GM23248 (cell line): ENCODE results near the gene ARRDC1. TPM values are rescaled to one million over a fixed set of nuclear protein-coding genes. Genes with fewer than 3 reads are reported as not detected.

Experiments
- DNase-seq: peaks from one replicate; pipeline ENCODE4 v3.0.0-alpha.2; 2015
- H2AFZ ChIP-seq: fragments of 200-600 bp; sonication (generic); 2 replicates; pipeline ENCODE4 v1.6.1; 2016; ENCODE audit warnings: antibody characterized with exemption
- H3F3A ChIP-seq: fragments of 200-600 bp; sonication (generic); 2 replicates; pipeline ENCODE4 v1.6.1; 2016; ENCODE audit warnings: mild to moderate bottlenecking, antibody characterized with exemption, mixed run types; ENCODE audit not compliant: insufficient read depth
- H3K27ac ChIP-seq: fragments of 200-600 bp; sonication (generic); 2 replicates; pipeline ENCODE4 v1.5.1; 2016; ENCODE audit warnings: mild to moderate bottlenecking
- H3K27me3 ChIP-seq: fragments of 200-600 bp; sonication (generic); replicated peaks from 2 replicates; pipeline ENCODE4 v1.6.1; 2016; ENCODE audit warnings: mild to moderate bottlenecking; ENCODE audit not compliant: insufficient read depth
- H3K36me3 ChIP-seq: fragments of 200-600 bp; sonication (generic); 2 replicates; pipeline ENCODE4 v1.6.1; 2016; ENCODE audit warnings: low read depth, mild to moderate bottlenecking
- H3K4me1 ChIP-seq: fragments of 200-600 bp; sonication (generic); 2 replicates; pipeline ENCODE4 v1.6.1; 2016; ENCODE audit warnings: mild to moderate bottlenecking; ENCODE audit not compliant: insufficient read depth
- H3K4me2 ChIP-seq: fragments of 200-600 bp; sonication (generic); one replicate; pipeline ENCODE4 v1.6.1; 2016; ENCODE audit warnings: mild to moderate bottlenecking; ENCODE audit not compliant: unreplicated experiment
- H3K4me3 ChIP-seq: fragments of 200-600 bp; sonication (generic); 2 replicates; pipeline ENCODE4 v1.5.1; 2016; ENCODE audit warnings: mild to moderate bottlenecking
- H3K79me2 ChIP-seq: fragments of 200-600 bp; sonication (generic); 2 replicates; pipeline ENCODE4 v1.6.1; 2016; ENCODE audit warnings: mild to moderate bottlenecking; ENCODE audit not compliant: insufficient read depth
- H3K9ac ChIP-seq: fragments of 200-600 bp; sonication (generic); 2 replicates; pipeline ENCODE4 v1.6.1; 2016; ENCODE audit warnings: mild to moderate bottlenecking
- H3K9me2 ChIP-seq: fragments of 200-600 bp; sonication (generic); 2 replicates; pipeline ENCODE4 v1.6.1; 2016; ENCODE audit warnings: mixed run types, mild to moderate bottlenecking, moderate library complexity; ENCODE audit not compliant: insufficient read depth
- H3K9me3 ChIP-seq: fragments of 200-600 bp; sonication (generic); one replicate; pipeline ENCODE4 v1.6.1; 2017; ENCODE audit warnings: low read depth
- H4K20me1 ChIP-seq: fragments of 200-600 bp; sonication (generic); 2 replicates; pipeline ENCODE4 v1.6.0; 2016; ENCODE audit not compliant: insufficient read depth
- EZH2 ChIP-seq: fragments of 200-600 bp; sonication (generic); IDR thresholded peaks from 2 replicates; pipeline ENCODE4 v1.6.1; 2018; ENCODE audit warnings: antibody characterized with exemption, mild to moderate bottlenecking; ENCODE audit not compliant: insufficient read depth, poor library complexity, severe bottlenecking
- EZH2phosphoT487 ChIP-seq: fragments of 200-600 bp; sonication (generic); IDR thresholded peaks from 2 replicates; pipeline ENCODE4 v1.6.1; 2018; ENCODE audit warnings: antibody characterized with exemption, moderate library complexity, mild to moderate bottlenecking, low read depth; ENCODE audit not compliant: insufficient read depth
- WGBS, 2 experiments: methylation state at CpG; one replicate each; pipeline ENCODE4 v1.1.6; 2015 to 2017; ENCODE audit warnings: low lambda C conversion rate in 2 of 2, low coverage in 1 of 2; ENCODE audit errors: missing lambda C conversion rate in 2 of 2; 5-methylcytosine and 5-hydroxymethylcytosine counted together
- in situ Hi-C: fragments of 300-500 bp; cut with MboI; formaldehyde crosslinking; loops from 2 replicates; pipeline ENCODE4 v1.15.0; 2020
- polyA plus RNA-seq: library from polyadenylated mRNA; unstranded; fragments of >200 nt; fragmentation: Nextera tagmentation; extraction: Ambion mirVana; gene quantifications from 2 replicates; pipeline ENCODE4 v1.2.1, GENCODE V29; 2016
- total RNA-seq: library from RNA; depleted of rRNA; stranded (reverse); fragments of >200 nt; shearing (Covaris generic); gene quantifications from 2 replicates; pipeline ENCODE4 v1.2.3, GENCODE V29; 2014

ARRDC1 gene
- total and polyA plus RNA-seq, 2 experiments from 2014 or later, result 21.0 to 26.9 TPM

- 82 to 85% methylated on average over 14 of the region's 14 CpGs for WGBS, 2 experiments
- H3K4me2 ChIP-seq, result no peak overlapping the region
- no peaks in the 10 kb centered on the region for H3K27me3 ChIP-seq
- no peaks in the 10 kb centered on the region for H3K9me2 ChIP-seq
- DNase-seq, result no peak
- no peak overlapping the region for H3K27ac ChIP-seq
- H3K9ac ChIP-seq, result no peak overlapping the region
- no peaks in the 10 kb centered on the region for H3F3A ChIP-seq
- H3K9me3 ChIP-seq, result no peaks in the 10 kb centered on the region
- H3K79me2 ChIP-seq, result peaks cover 62% of the 10 kb centered on the region
- H3K36me3 ChIP-seq, result peaks cover 22% of the 10 kb centered on the region; the same call in 1 of the 2 replicates
- in situ Hi-C loops, result no loop called here
- H4K20me1 ChIP-seq, result no peaks in the 10 kb centered on the region
- no peak overlapping the region for H2AFZ ChIP-seq
- no peak overlapping the region for H3K4me3 ChIP-seq
- TF ChIP-seq EZH2phosphoT487 (no peak), EZH2 (no peak)
- 0 out of 2 replicates have a peak, but pooled peaks cover 5% of the 10 kb centered on the region for H3K4me1 ChIP-seq
Observed at GRCh38 chr9:137583347-137583746, 22.1 kb upstream of the ARRDC1 start.

GRCh38 chr9:137583957-137584356 lies 21.5 kb upstream of the ARRDC1 start:
- Histone ChIP-seq H3K27me3 (no peaks in the 10 kb centered on the region), H3K9me3 (no peaks in the 10 kb centered on the region), H3K4me1 (peaks cover 8% of the 10 kb centered on the region; the same call in 1 of the 2 replicates), H3K9me2 (no peaks in the 10 kb centered on the region), H3K27ac (no peak overlapping the region), H3K36me3 (peaks cover 22% of the 10 kb centered on the region; the same call in 1 of the 2 replicates), H3F3A (no peaks in the 10 kb centered on the region), H3K9ac (no peak overlapping the region), H2AFZ (no peak overlapping the region), H3K79me2 (peaks cover 68% of the 10 kb centered on the region), H3K4me3 (no peak overlapping the region), H3K4me2 (no peak overlapping the region), H4K20me1 (no peaks in the 10 kb centered on the region)
- in situ Hi-C loops, result no loop called here
- TF ChIP-seq EZH2phosphoT487 (no peak), EZH2 (no peak)
- whole genome bisulfite sequencing, 2 experiments, result 84 to 88% methylated on average over 6 to 8 of the region's 8 CpGs
- DNase-seq, result no peak

GRCh38 chr9:137586854-137587253 lies 18.6 kb upstream of the ARRDC1 start:
- Histone ChIP-seq H3K27me3 (no peaks in the 10 kb centered on the region), H3K4me1 (peaks cover 7% of the 10 kb centered on the region; the same call in 1 of the 2 replicates), H3K27ac (no peak overlapping the region), H3F3A (no peaks in the 10 kb centered on the region), H3K4me2 (no peak overlapping the region), H3K79me2 (peaks cover 75% of the 10 kb centered on the region), H3K9me3 (no peaks in the 10 kb centered on the region), H3K9me2 (no peaks in the 10 kb centered on the region), H3K4me3 (no peak overlapping the region), H3K36me3 (peaks cover 21% of the 10 kb centered on the region; the same call in 1 of the 2 replicates), H3K9ac (no peak overlapping the region), H4K20me1 (no peaks in the 10 kb centered on the region), H2AFZ (no peak overlapping the region)
- in situ Hi-C loops, result no loop called here
- DNase-seq, result no peak
- WGBS, 2 experiments, result 86 to 91% methylated on average over 10 to 14 of the region's 14 CpGs
- TF ChIP-seq EZH2phosphoT487, result no peak
- no peak for TF ChIP-seq EZH2

GRCh38 chr9:137588311-137588710 lies 17.2 kb upstream of the ARRDC1 start:
- H3K36me3 ChIP-seq, result peaks cover 17% of the 10 kb centered on the region; the same call in 1 of the 2 replicates
- no peak overlapping the region for H3K27ac ChIP-seq
- H2AFZ ChIP-seq, result no peak overlapping the region
- peaks cover 63% of the 10 kb centered on the region for H3K79me2 ChIP-seq
- no peaks in the 10 kb centered on the region for H3K9me2 ChIP-seq
- H3K9ac ChIP-seq, result no peak overlapping the region
- no peaks in the 10 kb centered on the region for H3F3A ChIP-seq
- H3K4me2 ChIP-seq, result no peak overlapping the region
- DNase-seq, result no peak
- 84 to 85% methylated on average over 13 of the region's 13 CpGs for WGBS, 2 experiments
- no peak for TF ChIP-seq EZH2
- no peak for TF ChIP-seq EZH2phosphoT487
- in situ Hi-C loops, result no loop called here
- no peaks in the 10 kb centered on the region for H4K20me1 ChIP-seq
- no peaks in the 10 kb centered on the region for H3K9me3 ChIP-seq
- H3K4me3 ChIP-seq, result no peak overlapping the region
- H3K27me3 ChIP-seq, result no peaks in the 10 kb centered on the region
- H3K4me1 ChIP-seq, result peaks cover 7% of the 10 kb centered on the region; the same call in 1 of the 2 replicates
